Naive thymus-derived CD4-positive, alpha-beta T cell (primary cell): ENCODE measurements around the gene TBX4. TPM values are rescaled to one million over a fixed set of nuclear protein-coding genes. Genes with fewer than 3 reads are reported as not detected.
A peak's percentile ranks its signal among the peaks of the same experiment; 100 is the strongest.
"Not testable (repeated sequence)": the region's sequence is repeated elsewhere in the genome, so short reads cannot be mapped to it uniquely, and the experiment has no call there.

ENCODE experiments used
- ATAC-seq: fragments of 150-1000 bp; cut with Tn5 transposase; 2 replicates; pipeline ENCODE4 v1.10.0; 2021; ENCODE audit warnings: mild to moderate bottlenecking, moderate library complexity
- CTCF ChIA-PET: fragments of 350-600 bp; sonication (Branson Sonifier 250); formaldehyde crosslinking; loops from one replicate; lab custom pipeline; 2021; ENCODE audit warnings: antibody characterized with exemption; lab: Charles Lee
- POLR2A ChIA-PET: fragments of 350-600 bp; sonication (Branson Sonifier 250); formaldehyde crosslinking; loops from one replicate; lab custom pipeline; 2021; ENCODE audit warnings: antibody characterized with exemption, inconsistent platforms; lab: Charles Lee
- DNase-seq, 9 donors: peaks; one replicate each; pipeline versions ENCODE4 v3.0.0 to v3.0.0-alpha.2; 2020 to 2022; ENCODE audit warnings: mixed read lengths in 1 of 9
- H3K27ac ChIP-seq: one replicate; pipeline ENCODE4 v1.7.0; 2013; ENCODE audit warnings: mild to moderate bottlenecking, low read depth, low read length, moderate library complexity
- H3K27me3 ChIP-seq, 2 donors: one replicate each; pipeline ENCODE4 v1.7.0; 2013; ENCODE audit warnings: low read length in 2 of 2, mild to moderate bottlenecking in 2 of 2, moderate library complexity in 2 of 2; ENCODE audit not compliant: control insufficient read depth in 2 of 2, insufficient read depth in 2 of 2
- H3K36me3 ChIP-seq, 3 experiments: 1 replicate in 2 of 3; 2 replicates in 1 of 3; pipeline ENCODE4 v1.7.0; 2013; ENCODE audit warnings: low read length in 3 of 3, mild to moderate bottlenecking in 3 of 3, moderate library complexity in 1 of 3; ENCODE audit not compliant: insufficient read depth in 3 of 3, control insufficient read depth in 2 of 3
- H3K4me1 ChIP-seq, 2 donors: one replicate each; pipeline ENCODE4 v1.7.0; 2013; ENCODE audit warnings: low read length in 2 of 2, mild to moderate bottlenecking in 2 of 2, moderate library complexity in 1 of 2; ENCODE audit not compliant: control insufficient read depth in 2 of 2, insufficient read depth in 2 of 2
- H3K4me3 ChIP-seq: 2 replicates; pipeline ENCODE4 v1.7.0; 2013; ENCODE audit warnings: mild to moderate bottlenecking, low read length
- H3K9me3 ChIP-seq, 3 experiments: 1 replicate in 2 of 3; 2 replicates in 1 of 3; pipeline ENCODE4 v1.7.0; 2013; ENCODE audit warnings: low read length in 3 of 3; ENCODE audit not compliant: control insufficient read depth in 2 of 3
- H3K27ac Mint-ChIP-seq, 9 donors: one replicate each; pipeline ENCODE4 v1.8.0; 2020 to 2022; ENCODE audit warnings: mixed read lengths in 9 of 9, mild to moderate bottlenecking in 8 of 9, moderate library complexity in 5 of 9, inconsistent platforms in 2 of 9
- H3K27me3 Mint-ChIP-seq, 5 donors: one replicate each; pipeline ENCODE4 v1.8.0; 2021 to 2022; ENCODE audit warnings: mixed read lengths in 5 of 5, mild to moderate bottlenecking in 1 of 5
- H3K36me3 Mint-ChIP-seq, 5 donors: one replicate each; pipeline ENCODE4 v1.8.0; 2020 to 2022; ENCODE audit warnings: mixed read lengths in 5 of 5, mild to moderate bottlenecking in 3 of 5, inconsistent platforms in 1 of 5
- H3K4me1 Mint-ChIP-seq, 7 donors: one replicate each; pipeline ENCODE4 v1.8.0; 2020 to 2022; ENCODE audit warnings: mixed read lengths in 7 of 7, mild to moderate bottlenecking in 3 of 7, inconsistent platforms in 1 of 7
- H3K4me3 Mint-ChIP-seq, 10 donors: one replicate each; pipeline ENCODE4 v1.8.0; 2020 to 2022; ENCODE audit warnings: mild to moderate bottlenecking in 10 of 10, mixed read lengths in 10 of 10, moderate library complexity in 6 of 10, inconsistent platforms in 2 of 10
- H3K9me3 Mint-ChIP-seq, 11 donors: one replicate each; pipeline ENCODE4 v1.8.0; 2020 to 2022; ENCODE audit warnings: mixed read lengths in 11 of 11, mild to moderate bottlenecking in 4 of 11, inconsistent platforms in 1 of 11, moderate library complexity in 1 of 11
- intact Hi-C, 2 donors: fragments of 100-400 bp; cut with micrococcal nuclease; formaldehyde crosslinking; loops; one replicate each; pipeline ENCODE4 v1.15.1; 2023
- polyA plus RNA-seq, 2 donors: library from polyadenylated mRNA; unstranded; fragments of 300-500 nt; fragmentation: Illumina TruSeq; gene quantifications; one replicate each; pipeline ENCODE4 v1.2.3, GENCODE V29; 2021
- total RNA-seq, 6 experiments: library from RNA in 5 of 6; stranded (reverse) in 5 of 6; gene quantifications; 1 replicate in 5 of 6; 2 replicates in 1 of 6; pipeline ENCODE4 v1.2.3 and lab custom pipeline; 2021 to 2026

TBX4 gene
- total and polyA plus RNA-seq, 7 experiments from 2014 or later, result not detected

GRCh38 chr17:61441507-61441906 lies 10.7 kb upstream of the TBX4 start:
- POLR2A ChIA-PET, DNase-seq, CTCF ChIA-PET, intact Hi-C loops, H3K4me1 ChIP-seq, H3K27me3 ChIP-seq, H3K36me3 ChIP-seq, H3K4me3 ChIP-seq, H3K4me3 Mint-ChIP-seq, H3K27ac ChIP-seq, H3K4me1 Mint-ChIP-seq, H3K27ac Mint-ChIP-seq, H3K9me3 ChIP-seq, ATAC-seq: not testable (repeated sequence)
- Mint-ChIP-seq H3K36me3 (peaks cover 0 to 35% (median 8%) of the 10 kb centered on the region in 5 donors), H3K27me3 (peaks cover 48 to 85% (median 64%) of the 10 kb centered on the region in 5 donors), H3K9me3 (peaks cover 11 to 39% (median 22%) of the 10 kb centered on the region in 11 donors)

GRCh38 chr17:61442136-61442775 lies 10.0 kb upstream of the TBX4 start:
- no peak for ATAC-seq
- CTCF ChIA-PET, result interaction anchor here (0.6 kb wide), 1 partner anchor 487 kb away, joined by 4 read pairs; no protein-coding TSS in a partner anchor
- H3K36me3 Mint-ChIP-seq, result peaks cover 0 to 32% (median 5%) of the 10 kb centered on the region in 5 donors
- POLR2A ChIA-PET, result no interaction called here
- H3K4me3 Mint-ChIP-seq, result no peak overlapping the region
- intact Hi-C loops, result no loop called here
- H3K4me1 Mint-ChIP-seq, result peaks cover 0 to 4% (median 0%) of the 10 kb centered on the region in 7 donors
- Histone ChIP-seq H3K27ac (no peak overlapping the region), H3K27me3 (peaks cover 0 to 5% of the 10 kb centered on the region in 2 donors), H3K9me3 (no peaks in the 10 kb centered on the region), H3K4me3 (no peak overlapping the region), H3K4me1 (no peaks in the 10 kb centered on the region), H3K36me3 (no peaks in the 10 kb centered on the region)
- H3K27me3 Mint-ChIP-seq, result peaks cover 51 to 81% (median 59%) of the 10 kb centered on the region in 5 donors
- DNase-seq, result no peak
- no peak overlapping the region for H3K27ac Mint-ChIP-seq
- H3K9me3 Mint-ChIP-seq, result peaks cover 7 to 33% (median 20%) of the 10 kb centered on the region in 11 donors

GRCh38 chr17:61442878-61443474 lies 9.2 kb upstream of the TBX4 start:
- H3K27me3 Mint-ChIP-seq, result peaks cover 53 to 81% (median 56%) of the 10 kb centered on the region in 5 donors
- peaks cover 0 to 5% of the 10 kb centered on the region in 2 donors for H3K27me3 ChIP-seq
- intact Hi-C loops, result no loop called here
- no peak overlapping the region for H3K4me3 ChIP-seq
- H3K4me1 ChIP-seq, result no peaks in the 10 kb centered on the region
- no peaks in the 10 kb centered on the region for H3K36me3 ChIP-seq
- DNase-seq, result no peak
- H3K27ac ChIP-seq, result no peak overlapping the region
- peaks cover 3 to 25% (median 15%) of the 10 kb centered on the region in 11 donors for H3K9me3 Mint-ChIP-seq
- ATAC-seq, result no peak
- POLR2A ChIA-PET, result no interaction called here
- H3K27ac Mint-ChIP-seq, result no peak overlapping the region
- H3K9me3 ChIP-seq, result no peaks in the 10 kb centered on the region
- no peak overlapping the region for H3K4me3 Mint-ChIP-seq
- CTCF ChIA-PET, result interaction anchor here (0.6 kb wide), 1 partner anchor 488 kb away, joined by 4 read pairs; no protein-coding TSS in a partner anchor
- peaks cover 0 to 25% (median 4%) of the 10 kb centered on the region in 5 donors for H3K36me3 Mint-ChIP-seq
- H3K4me1 Mint-ChIP-seq, result peaks cover 0 to 4% (median 0%) of the 10 kb centered on the region in 7 donors

GRCh38 chr17:61443475-61443882 lies 8.7 kb upstream of the TBX4 start:
- peaks cover 56 to 83% (median 56%) of the 10 kb centered on the region in 5 donors for H3K27me3 Mint-ChIP-seq
- ChIA-PET CTCF (no interaction called here), POLR2A (interaction anchor here (0.5 kb wide), 1 partner anchor 11 kb away, joined by 3 read pairs; no protein-coding TSS in a partner anchor)
- no peaks in the 10 kb centered on the region for H3K9me3 ChIP-seq
- peaks cover 0 to 23% (median 4%) of the 10 kb centered on the region in 5 donors for H3K36me3 Mint-ChIP-seq
- no peaks in the 10 kb centered on the region for H3K4me1 ChIP-seq
- peaks cover 0 to 5% of the 10 kb centered on the region in 2 donors for H3K27me3 ChIP-seq
- peaks cover 2 to 22% (median 15%) of the 10 kb centered on the region in 11 donors for H3K9me3 Mint-ChIP-seq
- no peak for ATAC-seq
- DNase-seq, result no peak
- no peak overlapping the region for H3K4me3 Mint-ChIP-seq
- H3K27ac Mint-ChIP-seq, result no peak overlapping the region
- intact Hi-C loops, result no loop called here
- no peak overlapping the region for H3K27ac ChIP-seq
- peaks cover 0 to 4% (median 0%) of the 10 kb centered on the region in 7 donors for H3K4me1 Mint-ChIP-seq
- H3K36me3 ChIP-seq, result no peaks in the 10 kb centered on the region
- no peak overlapping the region for H3K4me3 ChIP-seq

GRCh38 chr17:61444075-61444474 lies 8.1 kb upstream of the TBX4 start:
- Mint-ChIP-seq H3K27me3 (peaks cover 54 to 79% (median 59%) of the 10 kb centered on the region in 5 donors), H3K4me3 (no peak overlapping the region), H3K9me3 (peaks cover under 1 to 19% (median 12%) of the 10 kb centered on the region in 11 donors), H3K36me3 (peaks cover 0 to 23% (median 4%) of the 10 kb centered on the region in 5 donors), H3K4me1 (peaks cover 0 to 4% (median 0%) of the 10 kb centered on the region in 7 donors), H3K27ac (no peak overlapping the region)
- Histone ChIP-seq H3K27me3 (peaks cover 0 to 5% of the 10 kb centered on the region in 2 donors), H3K4me1 (no peaks in the 10 kb centered on the region), H3K36me3 (no peaks in the 10 kb centered on the region), H3K4me3 (no peak overlapping the region), H3K27ac (no peak overlapping the region), H3K9me3 (no peaks in the 10 kb centered on the region)
- DNase-seq (no peak), ATAC-seq (no peak)
- ChIA-PET CTCF (no interaction called here), POLR2A (no interaction called here)
- intact Hi-C loops, result no loop called here

- Histone ChIP-seq H3K4me3 (no peak overlapping the region), H3K4me1 (no peaks in the 10 kb centered on the region), H3K27me3 (peaks cover 0 to 4% of the 10 kb centered on the region in 2 donors), H3K36me3 (no peaks in the 10 kb centered on the region), H3K9me3 (no peaks in the 10 kb centered on the region), H3K27ac (no peak overlapping the region)
- ATAC-seq (no peak), DNase-seq (no peak)
- ChIA-PET CTCF (no interaction called here), POLR2A (no interaction called here)
- peaks cover 0 to 4% (median 0%) of the 10 kb centered on the region in 7 donors for H3K4me1 Mint-ChIP-seq
- intact Hi-C loops, result no loop called here
- H3K27me3 Mint-ChIP-seq, result peaks cover 55 to 79% (median 64%) of the 10 kb centered on the region in 5 donors
- peaks cover 0 to 21% (median 4%) of the 10 kb centered on the region in 5 donors for H3K36me3 Mint-ChIP-seq
- peaks cover 0 to 12% (median 7%) of the 10 kb centered on the region in 11 donors for H3K9me3 Mint-ChIP-seq
- no peak overlapping the region for H3K4me3 Mint-ChIP-seq
- H3K27ac Mint-ChIP-seq, result peak overlapping the region in 1 of 9 donors; percentile 24
Measured at GRCh38 chr17:61444831-61445230, 7.4 kb upstream of the TBX4 start.
